Measurements from ENCODE around the gene CRLF1. TPM values are rescaled to one million over a fixed set of nuclear protein-coding genes. Genes with fewer than 3 reads are reported as not detected.
A peak's percentile ranks its signal among the peaks of the same experiment; 100 is the strongest.

Gene CRLF1
- total and polyA plus RNA-seq, 12 donors: 0.68 to 161 (median 5.4) TPM

- Histone ChIP-seq H3K36me3 (peaks cover 0 to 5% (median 0%) of the 10 kb centered on the region in 9 donors), H3K4me3 (no peak overlapping the region), H3K9me3 (no peaks in the 10 kb centered on the region), H3K27me3 (no peaks in the 10 kb centered on the region), H3K27ac (no peak overlapping the region), H3K4me1 (peaks cover 0 to 34% (median 9%) of the 10 kb centered on the region in 9 donors)
- DNase-seq: no peak
- ATAC-seq: no peak
- no peak for TF ChIP-seq CTCF (IDR thresholded peaks at IDR 0.05)
- WGBS, 2 donors: 73 to 74% methylated on average over 8 of the region's 8 CpGs
- intact Hi-C loops (cut with DNase I): no loop called here
These were observed 33.2 kb upstream of the CRLF1 start for GRCh38 chr19:18639706-18640243.

- intact Hi-C loops (cut with DNase I): loop anchor here in 1 of 10 donors (2.0 kb wide), 1 partner anchor 45 kb away; the partner anchor contains the start of gene CRTC1
- Histone ChIP-seq H3K4me1 (peaks cover 0 to 27% (median 10%) of the 10 kb centered on the region in 9 donors), H3K4me3 (peak overlapping the region in 9 of 10 donors; percentile 56 to 80 (median 68)), H3K9me3 (no peaks in the 10 kb centered on the region), H3K36me3 (peaks cover 0 to 5% (median 0%) of the 10 kb centered on the region in 9 donors), H3K27me3 (no peaks in the 10 kb centered on the region), H3K27ac (peak overlapping the region in 7 of 10 donors; percentile 62 to 89 (median 79))
- no peak for ATAC-seq
- DNase-seq: no peak
- TF ChIP-seq CTCF (IDR thresholded peaks at IDR 0.05): peak in 2 of 9 donors; percentile 22 to 28
- WGBS, 2 donors: 32 to 43% methylated on average over 3 of the region's 3 CpGs
These were observed 31.4 kb upstream of the CRLF1 start for GRCh38 chr19:18637673-18638630.

- Histone ChIP-seq H3K27me3 (no peaks in the 10 kb centered on the region), H3K36me3 (peaks cover 0 to 5% (median 0%) of the 10 kb centered on the region in 9 donors), H3K4me3 (peak within 1 kb of the TSS; percentile 55 to 80 (median 68)), H3K27ac (peak within 1 kb of the TSS; percentile 62 to 89 (median 80)), H3K9me3 (no peaks in the 10 kb centered on the region), H3K4me1 (peaks cover 0 to 27% (median 10%) of the 10 kb centered on the region in 9 donors)
- WGBS, 2 donors: 7 to 8% methylated on average over 38 to 47 of the region's 47 CpGs
- intact Hi-C loops (cut with DNase I): loop anchor here in 1 of 10 donors (2.0 kb wide), 1 partner anchor 46 kb away; the partner anchor contains the start of gene CRTC1
- DNase-seq (no peak), ATAC-seq (peak in 1 of 8 donors; percentile 18)
- TF ChIP-seq CTCF (IDR thresholded peaks at IDR 0.05): no peak
These were observed 30.5 kb upstream of the CRLF1 start, which contains the start of gene KLHL26 for GRCh38 chr19:18636969-18637629. TSS of gene KLHL26 (plus strand) at chr19:18637028. CDS start at chr19:18637055, 27 bp downstream.
